C4-2B (cell line): ENCODE measurements around the gene ATXN1.

Experiments used
- H3K27ac ChIP-seq: fragments of 450-650 bp; 2 replicates; pipeline ENCODE4 v1.5.1; 2017
- CTCF ChIP-seq: fragments of 450-650 bp; conservative IDR thresholded peaks from 2 replicates; pipeline ENCODE4 v1.5.1; 2017; ENCODE audit warnings: mild to moderate bottlenecking
- ZFX ChIP-seq: fragments of 450-650 bp; IDR thresholded peaks from 2 replicates; pipeline ENCODE4 v1.6.1; 2017

The ATXN1 gene

GRCh38 chr6:16804546-16805242 lies 43.4 kb upstream of the ATXN1 start:
- TF ChIP-seq CTCF (no peak), ZFX (no peak)
- no peak overlapping the region for H3K27ac ChIP-seq

- TF ChIP-seq ZFX, result no peak
- no peak for TF ChIP-seq CTCF
- no peak overlapping the region for H3K27ac ChIP-seq
Observed at GRCh38 chr6:16803294-16804200, 42.3 kb upstream of the ATXN1 start.

GRCh38 chr6:16802071-16802470 lies 40.8 kb upstream of the ATXN1 start:
- no peak for TF ChIP-seq CTCF
- no peak for TF ChIP-seq ZFX
- H3K27ac ChIP-seq, result no peak overlapping the region

- TF ChIP-seq ZFX (no peak), CTCF (no peak)
- H3K27ac ChIP-seq, result no peak overlapping the region
Observed at GRCh38 chr6:16800942-16801341, 39.7 kb upstream of the ATXN1 start.

- no peak for TF ChIP-seq ZFX
- no peak for TF ChIP-seq CTCF
- H3K27ac ChIP-seq, result no peak overlapping the region
Observed at GRCh38 chr6:16800341-16800740, 39.1 kb upstream of the ATXN1 start.

- no peak overlapping the region for H3K27ac ChIP-seq
- TF ChIP-seq ZFX (no peak), CTCF (no peak)
Observed at GRCh38 chr6:16799279-16800193, 38.3 kb upstream of the ATXN1 start.
